Calu3 (cell line): Measurements from ENCODE around the gene OTC. TPM values are rescaled to one million over a fixed set of nuclear protein-coding genes. Genes with fewer than 3 reads are reported as not detected.

Source experiments
- BruUV-seq: library from RNA; stranded (reverse); fragments of 400-500 nt; replicated peaks from 2 replicates; lab custom pipeline; 2021; lab: Mats Ljungman, UMichigan
- CTCF ChIA-PET: fragments of 300-600 bp; sonication (Branson Sonifier 250); formaldehyde crosslinking; loops from one replicate; lab custom pipeline; 2022; ENCODE audit warnings: antibody characterized with exemption; lab: Charles Lee
- DNase-seq: peaks from one replicate; pipeline ENCODE4 v3.0.0; 2022
- H3K27ac Mint-ChIP-seq: one replicate; pipeline ENCODE4 v1.8.0; 2022; ENCODE audit warnings: mixed read lengths; ENCODE audit not compliant: unreplicated experiment
- H3K27me3 Mint-ChIP-seq: one replicate; pipeline ENCODE4 v1.8.0; 2022; ENCODE audit warnings: mixed read lengths; ENCODE audit not compliant: unreplicated experiment
- H3K36me3 Mint-ChIP-seq: one replicate; pipeline ENCODE4 v1.8.0; 2022; ENCODE audit warnings: mild to moderate bottlenecking, moderate library complexity, mixed read lengths; ENCODE audit not compliant: insufficient read depth, unreplicated experiment
- H3K4me1 Mint-ChIP-seq: one replicate; pipeline ENCODE4 v1.8.0; 2022; ENCODE audit warnings: mild to moderate bottlenecking, low read depth, mixed read lengths; ENCODE audit not compliant: unreplicated experiment
- H3K4me3 Mint-ChIP-seq: one replicate; pipeline ENCODE4 v1.8.0; 2022; ENCODE audit warnings: mild to moderate bottlenecking, low read depth, moderate library complexity, mixed read lengths; ENCODE audit not compliant: unreplicated experiment
- H3K9me3 Mint-ChIP-seq: one replicate; pipeline ENCODE4 v1.8.0; 2022; ENCODE audit warnings: low read depth, mixed read lengths; ENCODE audit not compliant: unreplicated experiment
- CTCF ChIP-seq: fragments of 200-600 bp; IDR thresholded peaks from one replicate; pipeline ENCODE4 v1.8.0; 2022; ENCODE audit warnings: antibody characterized with exemption; ENCODE audit not compliant: unreplicated experiment
- intact Hi-C: fragments of 100-400 bp; cut with micrococcal nuclease; formaldehyde crosslinking; loops from one replicate; pipeline ENCODE4 v1.10.0; 2022; ENCODE audit not compliant: unreplicated experiment
- total RNA-seq: library from RNA; stranded (reverse); gene quantifications from 2 replicates; pipeline ENCODE4 v1.2.3, GENCODE V29; 2022

Gene OTC
- total RNA-seq, 1 experiment from 2014 or later: not detected

- Mint-ChIP-seq H3K27ac (no peak overlapping the region), H3K36me3 (no peaks in the 10 kb centered on the region), H3K4me1 (no peaks in the 10 kb centered on the region), H3K4me3 (no peak overlapping the region), H3K27me3 (peaks cover 9% of the 10 kb centered on the region), H3K9me3 (no peaks in the 10 kb centered on the region)
- TF ChIP-seq CTCF: no peak
- DNase-seq: peak; percentile 2
- intact Hi-C loops: no loop called here
- CTCF ChIA-PET: no interaction called here
- no TSS peak for BruUV-seq
Observed at GRCh38 chrX:38426785-38427184, 74.4 kb downstream of the OTC start.

- no peak for TF ChIP-seq CTCF
- Mint-ChIP-seq H3K4me3 (no peak overlapping the region), H3K27ac (no peak overlapping the region), H3K4me1 (no peaks in the 10 kb centered on the region), H3K36me3 (no peaks in the 10 kb centered on the region), H3K27me3 (peaks cover 26% of the 10 kb centered on the region), H3K9me3 (no peaks in the 10 kb centered on the region)
- intact Hi-C loops: no loop called here
- CTCF ChIA-PET: no interaction called here
- BruUV-seq: no TSS peak
- no peak for DNase-seq
Observed at GRCh38 chrX:38431525-38431924, 79.1 kb downstream of the OTC start.

- BruUV-seq: no TSS peak
- DNase-seq: no peak
- CTCF ChIA-PET: no interaction called here
- no peaks in the 10 kb centered on the region for H3K4me1 Mint-ChIP-seq
- peaks cover 26% of the 10 kb centered on the region for H3K27me3 Mint-ChIP-seq
- H3K9me3 Mint-ChIP-seq: no peaks in the 10 kb centered on the region
- TF ChIP-seq CTCF: no peak
- no peak overlapping the region for H3K27ac Mint-ChIP-seq
- no peak overlapping the region for H3K4me3 Mint-ChIP-seq
- H3K36me3 Mint-ChIP-seq: no peaks in the 10 kb centered on the region
- intact Hi-C loops: no loop called here
Observed at GRCh38 chrX:38435130-38435529, 82.7 kb downstream of the OTC start.

GRCh38 chrX:38437093-38437492, 84.7 kb downstream of the OTC start:
- DNase-seq: no peak
- H3K4me3 Mint-ChIP-seq: no peak overlapping the region
- no TSS peak for BruUV-seq
- H3K27me3 Mint-ChIP-seq: peaks cover 14% of the 10 kb centered on the region
- no peaks in the 10 kb centered on the region for H3K4me1 Mint-ChIP-seq
- CTCF ChIA-PET: no interaction called here
- H3K27ac Mint-ChIP-seq: no peak overlapping the region
- intact Hi-C loops: no loop called here
- no peak for TF ChIP-seq CTCF
- H3K9me3 Mint-ChIP-seq: no peaks in the 10 kb centered on the region
- H3K36me3 Mint-ChIP-seq: no peaks in the 10 kb centered on the region
